GM12873 (cell line): ENCODE results near the gene NCKAP5.

Source experiments
- CTCF ChIP-seq: IDR thresholded peaks from 2 replicates; pipeline ENCODE4 v1.5.1; 2012; ENCODE audit warnings: low read depth, mild to moderate bottlenecking, moderate library complexity, low read length, control low read depth; ENCODE audit not compliant: insufficient read depth; ENCODE audit errors: missing control alignments

Gene NCKAP5

GRCh38 chr2:133371286-133371685, 197.0 kb downstream of the NCKAP5 start:
- no peak for TF ChIP-seq CTCF

DNA sequence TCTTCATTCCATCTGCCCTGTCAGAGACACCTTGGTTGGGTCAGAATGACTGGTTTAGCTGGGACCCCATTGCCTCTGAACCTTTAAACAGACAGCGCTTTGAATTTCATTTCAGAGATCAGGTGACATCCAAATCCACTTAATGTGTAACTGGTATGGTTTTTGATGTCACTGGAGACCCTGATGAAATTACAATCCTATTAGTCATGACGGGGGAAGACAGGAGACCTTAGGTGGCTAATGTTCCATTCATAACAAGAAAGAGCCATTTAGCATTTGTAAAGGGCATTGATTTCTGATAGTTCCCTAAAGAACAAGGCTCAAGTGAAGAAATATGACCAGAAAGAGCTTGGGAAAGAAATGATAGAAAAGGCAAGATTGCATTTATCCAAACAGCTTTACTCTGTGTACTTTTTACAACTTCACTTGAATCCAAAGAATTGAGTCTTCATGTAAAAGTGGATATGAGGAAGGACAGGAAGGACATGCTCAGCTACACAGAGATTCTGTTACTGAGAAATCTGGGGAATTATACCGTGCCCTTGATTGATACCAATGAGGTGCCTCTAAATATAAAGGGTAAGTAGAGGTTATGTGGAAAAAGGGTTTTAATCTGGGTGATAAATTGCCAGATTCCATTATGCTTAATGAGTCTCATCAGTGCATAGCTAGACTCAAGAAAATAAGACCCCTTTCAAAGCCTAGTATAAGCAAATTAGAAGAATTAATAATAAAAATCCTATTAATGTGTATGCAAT, 198.2 kb downstream of the NCKAP5 start:
- TF ChIP-seq CTCF: no peak

- no peak for TF ChIP-seq CTCF
Observed at GRCh38 chr2:133365117-133365516, 203.1 kb downstream of the NCKAP5 start.

- TF ChIP-seq CTCF: no peak
Observed at GRCh38 chr2:133364636-133365035, 203.6 kb downstream of the NCKAP5 start.

- no peak for TF ChIP-seq CTCF
Observed at GRCh38 chr2:133363884-133364283, 204.4 kb downstream of the NCKAP5 start.

DNA sequence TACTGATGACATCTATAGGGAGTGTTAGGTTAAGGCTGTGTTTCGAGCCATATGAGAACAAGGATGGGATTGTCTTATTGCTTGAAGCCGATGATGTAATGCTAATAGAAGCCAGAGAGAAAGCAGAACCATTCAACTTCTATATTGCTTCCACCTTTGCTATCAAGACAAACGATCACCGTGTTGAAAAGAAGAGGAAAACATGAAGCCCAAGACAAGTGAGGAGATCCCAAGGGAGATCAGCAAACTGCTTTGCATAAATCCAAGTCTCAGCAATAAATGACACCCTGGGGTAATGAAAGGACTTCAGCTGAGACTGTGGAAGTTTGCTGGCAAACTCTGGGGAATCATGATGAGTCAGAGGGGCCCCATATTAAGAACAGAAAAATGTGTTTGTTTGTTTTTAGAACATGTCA, 206.2 kb downstream of the NCKAP5 start:
- no peak for TF ChIP-seq CTCF

GRCh38 chr2:133360882-133361281, 207.4 kb downstream of the NCKAP5 start:
- TF ChIP-seq CTCF: no peak
